Liver (tissue), 9 donors: ENCODE measurements around the gene ROR1. TPM values are rescaled to one million over a fixed set of nuclear protein-coding genes. Genes with fewer than 3 reads are reported as not detected.

ENCODE experiments used
- DNase-seq: peaks from one replicate; pipeline ENCODE4 v3.0.0-alpha.2; 2017; ENCODE audit warnings: low spot score
- H3K27ac ChIP-seq, 2 donors: one replicate each; pipeline ENCODE4 v1.7.0; 2013; ENCODE audit warnings: inconsistent platforms in 2 of 2, low read length in 2 of 2, control low read depth in 1 of 2, low read depth in 1 of 2, mild to moderate bottlenecking in 1 of 2
- H3K27me3 ChIP-seq, 4 donors: one replicate each; pipeline versions ENCODE4 v1.6.1 to v1.7.0; 2013; ENCODE audit warnings: low read length in 3 of 4, inconsistent platforms in 1 of 4, mild to moderate bottlenecking in 1 of 4, moderate library complexity in 1 of 4; ENCODE audit not compliant: control insufficient read depth in 4 of 4, insufficient read depth in 4 of 4
- H3K36me3 ChIP-seq, 4 donors: one replicate each; pipeline versions ENCODE4 v1.6.1 to v1.7.0; 2013; ENCODE audit warnings: low read length in 3 of 4, mild to moderate bottlenecking in 3 of 4, low read depth in 1 of 4, moderate library complexity in 1 of 4; ENCODE audit not compliant: control insufficient read depth in 4 of 4, insufficient read depth in 3 of 4
- H3K4me1 ChIP-seq, 4 donors: one replicate each; pipeline versions ENCODE4 v1.6.1 to v1.7.0; 2013; ENCODE audit warnings: low read length in 3 of 4, mild to moderate bottlenecking in 3 of 4, moderate library complexity in 1 of 4; ENCODE audit not compliant: control insufficient read depth in 4 of 4, insufficient read depth in 4 of 4
- H3K4me3 ChIP-seq, 3 donors: one replicate each; pipeline versions ENCODE4 v1.6.1 to v1.7.0; 2013; ENCODE audit warnings: low read length in 3 of 3, control low read depth in 1 of 3, low read depth in 1 of 3, mild to moderate bottlenecking in 1 of 3
- H3K9ac ChIP-seq, 2 donors: one replicate each; pipeline ENCODE4 v1.7.0; 2013; ENCODE audit warnings: low read length in 2 of 2, mild to moderate bottlenecking in 2 of 2, moderate library complexity in 2 of 2, control low read depth in 1 of 2, low read depth in 1 of 2
- H3K9me3 ChIP-seq, 4 donors: one replicate each; pipeline versions ENCODE4 v1.6.1 to v1.7.0; 2013; ENCODE audit warnings: low read length in 3 of 4; ENCODE audit not compliant: control insufficient read depth in 4 of 4
- ATF3 ChIP-seq: IDR thresholded peaks from 2 replicates; pipeline ENCODE4 v1.6.1; 2016; ENCODE audit warnings: antibody characterized with exemption
- EGR1 ChIP-seq, 2 donors: IDR thresholded peaks; 2 replicates each; pipeline ENCODE4 v1.6.1; 2016 to 2018; ENCODE audit warnings: antibody characterized with exemption in 2 of 2, low read depth in 2 of 2
- FOXA1 ChIP-seq: IDR thresholded peaks from 2 replicates; pipeline ENCODE4 v1.6.1; 2016; ENCODE audit warnings: antibody characterized with exemption
- FOXA2 ChIP-seq: IDR thresholded peaks from 2 replicates; pipeline ENCODE4 v1.6.1; 2016; ENCODE audit warnings: antibody characterized with exemption
- GABPA ChIP-seq, 2 donors: IDR thresholded peaks in 1 of 2; conservative IDR thresholded peaks in 1 of 2; 2 replicates each; pipeline ENCODE4 v1.6.1; 2016; ENCODE audit warnings: antibody characterized with exemption in 2 of 2, mild to moderate bottlenecking in 1 of 2, moderate library complexity in 1 of 2
- HNF4G ChIP-seq: IDR thresholded peaks from 2 replicates; pipeline ENCODE4 v1.6.1; 2016; ENCODE audit warnings: antibody characterized with exemption
- JUND ChIP-seq, 2 donors: IDR thresholded peaks; 2 replicates each; pipeline ENCODE4 v1.6.1; 2016; ENCODE audit warnings: antibody characterized with exemption in 2 of 2
- NR2F2 ChIP-seq: IDR thresholded peaks from 2 replicates; pipeline ENCODE4 v1.6.1; 2016; ENCODE audit warnings: antibody characterized with exemption
- RAD21 ChIP-seq, 2 donors: IDR thresholded peaks; 2 replicates each; pipeline ENCODE4 v1.6.1; 2016; ENCODE audit warnings: antibody characterized with exemption in 2 of 2, mild to moderate bottlenecking in 2 of 2
- REST ChIP-seq: IDR thresholded peaks from 2 replicates; pipeline ENCODE4 v1.6.1; 2016; ENCODE audit warnings: antibody characterized with exemption, mild to moderate bottlenecking
- RXRA ChIP-seq, 2 donors: IDR thresholded peaks; 2 replicates each; pipeline ENCODE4 v1.6.1; 2017 to 2018; ENCODE audit warnings: antibody characterized with exemption in 2 of 2, mild to moderate bottlenecking in 1 of 2
- SP1 ChIP-seq: IDR thresholded peaks from 2 replicates; pipeline ENCODE4 v1.6.1; 2018; ENCODE audit warnings: antibody characterized with exemption, mild to moderate bottlenecking
- TAF1 ChIP-seq: conservative IDR thresholded peaks from 2 replicates; pipeline ENCODE4 v1.6.1; 2016; ENCODE audit warnings: antibody characterized with exemption, mild to moderate bottlenecking
- YY1 ChIP-seq: IDR thresholded peaks from 2 replicates; pipeline ENCODE4 v1.6.1; 2016; ENCODE audit warnings: antibody characterized with exemption, mild to moderate bottlenecking
- ZBTB33 ChIP-seq: IDR thresholded peaks from 2 replicates; pipeline ENCODE4 v1.6.1; 2016; ENCODE audit warnings: antibody characterized with exemption
- WGBS: extraction: QIAGEN DNeasy Blood & Tissue Kit; methylation state at CpG from one replicate; pipeline ENCODE4 v1.1.7; 2013; 5-methylcytosine and 5-hydroxymethylcytosine counted together
- polyA plus RNA-seq, 2 donors: library from polyadenylated mRNA; stranded (reverse) in 1 of 2; unstranded in 1 of 2; fragments of 200-250 nt in 1 of 2; fragments of >200 nt in 1 of 2; fragmentation: Nextera tagmentation in 1 of 2; extraction: Ambion mirVana in 1 of 2; gene quantifications; one replicate each; pipeline versions ENCODE4 v1.2.1 to v1.2.3, GENCODE V29; 2013 to 2015
- total RNA-seq, 2 donors: library from RNA; depleted of rRNA; stranded (reverse); fragments of >200 nt; gene quantifications; one replicate each; pipeline ENCODE4 v1.2.3, GENCODE V29; 2014
- TF ChIP-seq, protein P1 (sequence below): fragments of 150-350 bp; IDR thresholded peaks from 2 replicates; pipeline ENCODE4 v1.5.1; 2017; ENCODE audit warnings: improper control_type of control experiment, low read depth, low read length; ENCODE audit not compliant: missing input control
- donor health status: healthy.
- donor health status: healthy.
- donor health status: healthy.
- donor health status: healthy.
- donor health status: healthy.

ROR1 gene
- total and polyA plus RNA-seq, 4 donors = 0.15 to 0.98 (median 0.37) TPM

- no peak for TF ChIP-seq EGR1 (IDR thresholded peaks at IDR 0.05; ENCODE audit: low read depth in 2 of 2)
- TF ChIP-seq JUND (IDR thresholded peaks at IDR 0.05) = no peak
- no peak for TF ChIP-seq TAF1
- TF ChIP-seq ATF3 = no peak
These were observed 342.7 kb downstream of the ROR1 start (continued) for GRCh38 chr1:64116537-64116936.

DNA sequence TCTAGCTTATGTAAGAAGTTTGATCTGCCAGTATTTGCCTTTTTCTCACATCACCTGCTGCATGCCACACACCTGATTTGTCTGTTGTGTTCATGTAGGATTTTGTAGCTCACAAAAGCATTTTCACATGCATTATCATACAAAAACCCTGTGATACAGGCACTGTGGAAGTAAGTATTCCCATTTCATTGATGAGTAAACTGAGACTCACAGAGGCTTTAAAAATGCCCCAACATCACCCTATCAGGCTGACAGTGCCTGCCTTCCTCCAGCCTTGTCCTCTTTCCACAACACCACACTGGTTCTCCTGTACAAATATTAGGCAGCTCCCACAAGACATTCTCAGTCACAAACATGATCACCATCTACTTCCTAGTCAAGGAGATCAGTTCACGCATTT is 343.7 kb downstream of the ROR1 start:
- Histone ChIP-seq H3K27me3 (peaks cover 0 to 3% (median 0%) of the 10 kb centered on the region in 4 donors), H3K4me3 (no peak overlapping the region), H3K9ac (no peak overlapping the region), H3K4me1 (no peaks in the 10 kb centered on the region), H3K27ac (no peak overlapping the region), H3K9me3 (no peaks in the 10 kb centered on the region), H3K36me3 (no peaks in the 10 kb centered on the region)
- TF ChIP-seq, protein P1, sequence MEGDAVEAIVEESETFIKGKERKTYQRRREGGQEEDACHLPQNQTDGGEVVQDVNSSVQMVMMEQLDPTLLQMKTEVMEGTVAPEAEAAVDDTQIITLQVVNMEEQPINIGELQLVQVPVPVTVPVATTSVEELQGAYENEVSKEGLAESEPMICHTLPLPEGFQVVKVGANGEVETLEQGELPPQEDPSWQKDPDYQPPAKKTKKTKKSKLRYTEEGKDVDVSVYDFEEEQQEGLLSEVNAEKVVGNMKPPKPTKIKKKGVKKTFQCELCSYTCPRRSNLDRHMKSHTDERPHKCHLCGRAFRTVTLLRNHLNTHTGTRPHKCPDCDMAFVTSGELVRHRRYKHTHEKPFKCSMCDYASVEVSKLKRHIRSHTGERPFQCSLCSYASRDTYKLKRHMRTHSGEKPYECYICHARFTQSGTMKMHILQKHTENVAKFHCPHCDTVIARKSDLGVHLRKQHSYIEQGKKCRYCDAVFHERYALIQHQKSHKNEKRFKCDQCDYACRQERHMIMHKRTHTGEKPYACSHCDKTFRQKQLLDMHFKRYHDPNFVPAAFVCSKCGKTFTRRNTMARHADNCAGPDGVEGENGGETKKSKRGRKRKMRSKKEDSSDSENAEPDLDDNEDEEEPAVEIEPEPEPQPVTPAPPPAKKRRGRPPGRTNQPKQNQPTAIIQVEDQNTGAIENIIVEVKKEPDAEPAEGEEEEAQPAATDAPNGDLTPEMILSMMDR = no peak
- DNase-seq = no peak
- 97% methylated on average over 1 of the region's 1 CpG for WGBS

DNA sequence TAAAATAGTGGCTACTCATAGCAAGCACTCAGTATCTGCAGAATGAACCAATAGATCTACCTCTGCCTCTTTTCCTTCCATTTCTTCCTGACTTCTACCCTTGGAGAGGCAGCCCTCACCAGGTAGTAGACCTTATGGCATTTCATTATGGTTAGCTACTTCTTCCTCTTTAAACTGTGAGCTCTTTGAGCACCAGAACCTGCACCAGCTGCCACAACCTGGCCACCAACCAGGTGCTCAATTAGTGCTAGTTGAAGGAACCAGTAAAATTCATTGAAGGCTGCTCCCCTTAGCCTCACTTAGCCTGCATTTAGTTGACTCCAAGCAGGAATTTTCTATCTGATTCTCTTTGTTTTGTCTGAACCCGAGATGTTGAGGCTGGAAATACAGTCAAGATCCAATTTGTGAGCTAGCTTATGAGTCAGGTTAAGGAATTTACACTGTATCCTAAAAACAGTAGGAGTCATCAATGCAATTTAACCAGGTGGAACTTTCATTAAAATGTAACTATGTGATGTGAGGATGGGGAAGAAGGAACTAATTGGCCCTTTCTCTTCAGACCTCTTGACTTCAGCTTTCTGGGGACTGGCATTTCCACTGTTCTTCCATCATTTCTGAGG is 348.1 kb downstream of the ROR1 start:
- Histone ChIP-seq H3K4me1 (no peaks in the 10 kb centered on the region), H3K9ac (no peak overlapping the region), H3K4me3 (no peak overlapping the region), H3K27me3 (peaks cover 0 to 3% (median 0%) of the 10 kb centered on the region in 4 donors), H3K27ac (no peak overlapping the region), H3K36me3 (no peaks in the 10 kb centered on the region), H3K9me3 (no peaks in the 10 kb centered on the region)
- no peak for DNase-seq
- 94% methylated on average over 1 of the region's 1 CpG for WGBS
- TF ChIP-seq TAF1 (no peak), ATF3 (no peak), SP1 (no peak), RAD21 (IDR thresholded peaks at IDR 0.05) (no peak), NR2F2 (no peak), YY1 (no peak), REST (no peak), RXRA (IDR thresholded peaks at IDR 0.05) (no peak), GABPA (IDR thresholded peaks at IDR 0.05 in 1 of 2, conservative IDR thresholded peaks at IDR 0.05 in 1 of 2) (no peak), HNF4G (no peak), ZBTB33 (no peak), FOXA1 (no peak), FOXA2 (no peak)
- TF ChIP-seq, protein P1 = no peak
